ENCODE results near the gene NELFCD.

GRCh38 chr20:59007665-59008511 is 26.8 kb downstream of the NELFCD start:
- TF ChIP-seq CTCF (IDR thresholded peaks at IDR 0.05; ENCODE audit: borderline replicate concordance, extremely low read depth, low read length, poor library complexity, severe bottlenecking), result no peak
- TF ChIP-seq EZH2 (IDR thresholded peaks at IDR 0.05; ENCODE audit: borderline replicate concordance, low read depth, low read length, severe bottlenecking), result no peak
